Measurements from ENCODE around the gene CD164L2.

DNA sequence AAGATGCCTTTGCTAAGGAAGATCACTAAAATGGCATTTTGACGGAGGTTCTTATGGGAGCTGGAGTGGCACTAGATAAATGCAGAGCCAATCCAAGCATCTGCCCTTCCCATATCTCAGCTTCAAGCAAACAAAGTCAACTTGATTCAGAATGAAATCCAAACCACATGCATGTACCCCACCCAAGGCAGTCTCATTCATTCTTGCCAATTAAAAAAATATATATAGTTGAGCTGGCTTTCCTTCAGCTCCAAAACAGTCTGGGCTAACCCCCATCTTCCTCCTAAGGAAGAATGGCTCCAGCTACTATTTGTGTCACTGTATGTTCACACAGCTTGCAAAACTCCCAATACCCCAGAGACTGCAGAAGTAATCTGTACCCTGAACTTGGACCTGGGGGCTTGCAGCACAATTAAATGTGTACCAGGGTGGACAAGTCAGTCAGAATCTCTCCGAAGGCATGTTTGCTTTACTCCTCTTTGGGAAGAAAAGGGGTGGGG, 44.7 kb upstream of the CD164L2 start:
- TF ChIP-seq, protein P1, sequence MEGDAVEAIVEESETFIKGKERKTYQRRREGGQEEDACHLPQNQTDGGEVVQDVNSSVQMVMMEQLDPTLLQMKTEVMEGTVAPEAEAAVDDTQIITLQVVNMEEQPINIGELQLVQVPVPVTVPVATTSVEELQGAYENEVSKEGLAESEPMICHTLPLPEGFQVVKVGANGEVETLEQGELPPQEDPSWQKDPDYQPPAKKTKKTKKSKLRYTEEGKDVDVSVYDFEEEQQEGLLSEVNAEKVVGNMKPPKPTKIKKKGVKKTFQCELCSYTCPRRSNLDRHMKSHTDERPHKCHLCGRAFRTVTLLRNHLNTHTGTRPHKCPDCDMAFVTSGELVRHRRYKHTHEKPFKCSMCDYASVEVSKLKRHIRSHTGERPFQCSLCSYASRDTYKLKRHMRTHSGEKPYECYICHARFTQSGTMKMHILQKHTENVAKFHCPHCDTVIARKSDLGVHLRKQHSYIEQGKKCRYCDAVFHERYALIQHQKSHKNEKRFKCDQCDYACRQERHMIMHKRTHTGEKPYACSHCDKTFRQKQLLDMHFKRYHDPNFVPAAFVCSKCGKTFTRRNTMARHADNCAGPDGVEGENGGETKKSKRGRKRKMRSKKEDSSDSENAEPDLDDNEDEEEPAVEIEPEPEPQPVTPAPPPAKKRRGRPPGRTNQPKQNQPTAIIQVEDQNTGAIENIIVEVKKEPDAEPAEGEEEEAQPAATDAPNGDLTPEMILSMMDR (IDR thresholded peaks at IDR 0.05), result no peak
- TF ChIP-seq POLR2AphosphoS5 (IDR thresholded peaks at IDR 0.05) (no peak), POLR2A (IDR thresholded peaks at IDR 0.05) (no peak)

Measured in gastroesophageal sphincter (tissue), 3 donors.